ENCODE data around the gene SRPX2.
"Not testable (repeated sequence)": the region's sequence is repeated elsewhere in the genome, so short reads cannot be mapped to it uniquely, and the experiment has no call there.

GRCh38 chrX:100724006-100724405 is 80.0 kb downstream of the SRPX2 start:
- TF ChIP-seq EZH2phosphoT487 (IDR thresholded peaks at IDR 0.05; ENCODE audit: insufficient read depth, low read depth); EZH2 (IDR thresholded peaks at IDR 0.05; ENCODE audit: insufficient read depth, poor library complexity, severe bottlenecking): not testable (repeated sequence)
